Activated CD8-positive, alpha-beta memory T cell treated with anti-CD3 and anti-CD28 coated beads, Interleukin-2, amount 10 ng/mL, durations not matched to agents 7 days and 5 days (primary cell): ENCODE results near the gene TMEM242. TPM values are rescaled to one million over a fixed set of nuclear protein-coding genes. Genes with fewer than 3 reads are reported as not detected.

Experiments used
- ATAC-seq: fragments of 150-1000 bp; cut with Tn5 transposase; one replicate; pipeline ENCODE4 v1.10.0; 2021; ENCODE audit warnings: moderate library complexity
- CTCF ChIA-PET: fragments of 350-600 bp; sonication (Branson Sonifier 250); formaldehyde crosslinking; loops from one replicate; lab custom pipeline; 2021; ENCODE audit warnings: antibody characterized with exemption; lab: Charles Lee
- DNase-seq: peaks from one replicate; pipeline ENCODE4 v3.0.0-alpha.2; 2020
- H3K27ac Mint-ChIP-seq: one replicate; pipeline ENCODE4 v1.8.0; 2021; ENCODE audit warnings: mild to moderate bottlenecking, mixed read lengths
- H3K27me3 Mint-ChIP-seq: one replicate; pipeline ENCODE4 v1.8.0; 2021; ENCODE audit warnings: mixed read lengths
- H3K36me3 Mint-ChIP-seq: one replicate; pipeline ENCODE4 v1.8.0; 2021; ENCODE audit warnings: mild to moderate bottlenecking, mixed read lengths
- H3K4me1 Mint-ChIP-seq: one replicate; pipeline ENCODE4 v1.8.0; 2021; ENCODE audit warnings: mixed read lengths
- H3K4me3 Mint-ChIP-seq: one replicate; pipeline ENCODE4 v1.8.0; 2021; ENCODE audit warnings: mild to moderate bottlenecking, moderate library complexity, mixed read lengths
- H3K9me3 Mint-ChIP-seq: one replicate; pipeline ENCODE4 v1.8.0; 2022; ENCODE audit warnings: low read depth, mixed read lengths
- total RNA-seq, 2 experiments: library from RNA; stranded (reverse); gene quantifications; one replicate each; pipeline ENCODE4 v1.2.3, GENCODE V29; 2021

The TMEM242 gene
- total RNA-seq, 2 experiments from 2014 or later = 10.3 to 14.1 TPM

DNA sequence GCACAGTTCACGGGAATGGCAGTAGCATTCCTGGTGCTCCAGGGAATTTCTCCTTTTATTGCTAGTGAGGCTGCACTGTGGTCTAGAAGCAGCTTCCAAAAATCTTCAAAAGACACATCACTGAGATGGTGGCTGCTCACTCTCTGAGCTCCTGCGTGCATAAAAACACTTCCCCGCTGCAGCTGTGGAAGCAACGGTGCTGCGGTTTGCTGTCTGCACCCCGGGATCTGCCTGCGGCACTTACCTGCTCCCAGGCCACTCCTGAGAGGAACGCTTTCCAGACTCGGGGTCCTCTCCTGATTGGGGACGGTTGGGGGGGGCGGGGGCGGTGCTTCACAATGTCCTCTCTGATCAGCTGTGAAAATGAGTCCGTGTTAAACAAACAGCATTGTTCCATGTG, 77.9 kb downstream of the TMEM242 start:
- DNase-seq = no peak
- Mint-ChIP-seq H3K4me1 (peaks cover 7% of the 10 kb centered on the region), H3K27ac (no peak overlapping the region), H3K9me3 (peaks cover 7% of the 10 kb centered on the region), H3K36me3 (peaks cover 2% of the 10 kb centered on the region), H3K4me3 (no peak overlapping the region), H3K27me3 (peaks cover 39% of the 10 kb centered on the region)
- CTCF ChIA-PET = no interaction called here
- ATAC-seq = no peak

- Mint-ChIP-seq H3K36me3 (peaks cover 2% of the 10 kb centered on the region), H3K4me1 (peaks cover 7% of the 10 kb centered on the region), H3K27me3 (peaks cover 36% of the 10 kb centered on the region), H3K27ac (no peak overlapping the region), H3K9me3 (peaks cover 7% of the 10 kb centered on the region), H3K4me3 (no peak overlapping the region)
- CTCF ChIA-PET = no interaction called here
- ATAC-seq (no peak), DNase-seq (no peak)
Measured at GRCh38 chr6:157244780-157245179, 78.5 kb downstream of the TMEM242 start.

GRCh38 chr6:157244175-157244574, 79.1 kb downstream of the TMEM242 start:
- H3K27ac Mint-ChIP-seq = no peak overlapping the region
- H3K27me3 Mint-ChIP-seq = peaks cover 37% of the 10 kb centered on the region
- peaks cover 7% of the 10 kb centered on the region for H3K9me3 Mint-ChIP-seq
- ATAC-seq (no peak), DNase-seq (no peak)
- peaks cover 7% of the 10 kb centered on the region for H3K4me1 Mint-ChIP-seq
- H3K36me3 Mint-ChIP-seq = peaks cover 2% of the 10 kb centered on the region
- no peak overlapping the region for H3K4me3 Mint-ChIP-seq
- CTCF ChIA-PET = interaction anchor here (1.1 kb wide), 1 partner anchor 224 kb away, joined by 3 read pairs; no protein-coding TSS in a partner anchor

DNA sequence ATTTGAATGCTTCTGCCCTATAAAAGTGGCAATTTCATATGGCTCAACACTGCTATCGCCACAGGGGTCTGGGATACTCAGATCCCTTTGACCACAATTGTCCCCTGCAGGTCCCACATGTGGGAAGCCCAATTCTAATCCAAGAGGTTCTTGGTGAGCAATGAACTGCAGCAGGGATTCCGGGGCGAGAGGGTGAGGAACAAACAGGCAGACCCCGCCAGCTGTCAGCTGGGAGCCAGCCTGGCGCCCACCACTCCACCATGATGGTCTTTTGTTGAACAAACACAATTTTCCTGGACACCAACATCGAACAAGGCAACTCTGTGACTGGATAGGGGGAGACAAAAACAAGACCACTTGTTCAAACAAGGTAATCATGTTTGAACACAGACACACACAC, 80.5 kb downstream of the TMEM242 start:
- CTCF ChIA-PET = no interaction called here
- H3K36me3 Mint-ChIP-seq = peaks cover 1% of the 10 kb centered on the region
- H3K4me1 Mint-ChIP-seq = peaks cover 9% of the 10 kb centered on the region
- H3K27ac Mint-ChIP-seq = no peak overlapping the region
- H3K9me3 Mint-ChIP-seq = peaks cover 3% of the 10 kb centered on the region
- DNase-seq (no peak), ATAC-seq (no peak)
- no peak overlapping the region for H3K4me3 Mint-ChIP-seq
- H3K27me3 Mint-ChIP-seq = peaks cover 30% of the 10 kb centered on the region

- H3K4me1 Mint-ChIP-seq = peaks cover 12% of the 10 kb centered on the region
- H3K9me3 Mint-ChIP-seq = peaks cover 3% of the 10 kb centered on the region
- DNase-seq (no peak), ATAC-seq (no peak)
- CTCF ChIA-PET = no interaction called here
- H3K27me3 Mint-ChIP-seq = peaks cover 40% of the 10 kb centered on the region
- peaks cover 4% of the 10 kb centered on the region for H3K36me3 Mint-ChIP-seq
- H3K27ac Mint-ChIP-seq = no peak overlapping the region
- H3K4me3 Mint-ChIP-seq = no peak overlapping the region
Measured at GRCh38 chr6:157240960-157241311, 82.4 kb downstream of the TMEM242 start.

- Mint-ChIP-seq H3K27ac (no peak overlapping the region), H3K36me3 (peaks cover 4% of the 10 kb centered on the region), H3K9me3 (peaks cover 3% of the 10 kb centered on the region), H3K4me1 (peaks cover 16% of the 10 kb centered on the region), H3K27me3 (peaks cover 45% of the 10 kb centered on the region), H3K4me3 (peak overlapping the region; percentile 21)
- CTCF ChIA-PET = no interaction called here
- DNase-seq (no peak), ATAC-seq (no peak)
Measured at GRCh38 chr6:157240059-157240959, 83.0 kb downstream of the TMEM242 start.

DNA sequence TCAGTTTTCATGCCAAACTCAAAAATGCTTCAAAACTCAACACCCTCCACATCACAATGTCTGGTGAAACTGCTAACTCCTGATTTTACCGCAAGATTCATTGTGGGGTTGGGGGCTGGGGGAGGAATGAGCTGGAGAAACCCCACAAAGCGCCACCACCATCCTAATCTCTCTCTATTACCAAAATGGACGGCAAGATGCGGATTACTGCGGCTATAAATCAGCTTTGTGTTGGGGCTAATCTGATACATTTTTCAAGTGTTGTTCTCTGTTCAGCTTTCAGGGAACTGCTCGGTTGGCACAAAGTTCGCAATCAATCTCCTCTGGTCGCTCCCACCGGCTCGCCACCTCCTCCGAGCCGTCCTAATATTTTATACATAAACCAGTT, 83.7 kb downstream of the TMEM242 start:
- no peak for ATAC-seq
- Mint-ChIP-seq H3K4me3 (no peak overlapping the region), H3K27me3 (peaks cover 51% of the 10 kb centered on the region), H3K36me3 (peaks cover 4% of the 10 kb centered on the region), H3K4me1 (peaks cover 21% of the 10 kb centered on the region), H3K27ac (no peak overlapping the region), H3K9me3 (peaks cover 3% of the 10 kb centered on the region)
- CTCF ChIA-PET = no interaction called here
- no peak for DNase-seq

Other genes with a start within 250 kb of the TMEM242 start
- 10 to 100 TPM in 1 of 2 experiments, 1 to 10 TPM in 1; 7.9 to 32.7 TPM for gene ZDHHC14, start 57.7 kb upstream of the TMEM242 start, total RNA-seq